ENCODE results near the gene ZDHHC12. TPM values are rescaled to one million over a fixed set of nuclear protein-coding genes. Genes with fewer than 3 reads are reported as not detected.

Gene ZDHHC12
- total RNA-seq, 5 donors from 2014 or later (not counting 1 experiment from before 2014, with no cell fraction given): 22.6 to 32.9 (median 31.4) TPM

GRCh38 chr9:128732576-128732975 lies 8.6 kb upstream of the ZDHHC12 start:
- H3K4me1 Mint-ChIP-seq: peaks cover 3 to 22% (median 11%) of the 10 kb centered on the region in 3 donors
- Histone ChIP-seq H3K27me3 (replicated peaks in 1 of 2; ENCODE audit: control insufficient read depth in 2 of 2, extremely low read depth in 1 of 2, insufficient read depth in 2 of 2, low read length in 1 of 2) (no peaks in the 10 kb centered on the region), H3K36me3 (ENCODE audit: control insufficient read depth in 2 of 2, extremely low read depth in 1 of 2, insufficient read depth in 1 of 2, low read length in 1 of 2) (peaks cover 11 to 37% of the 10 kb centered on the region in 2 donors), H3K4me3 (ENCODE audit: control insufficient read depth in 1 of 2, extremely low read depth in 1 of 2, low read length in 1 of 2) (no peak overlapping the region), H3K27ac (ENCODE audit: low read length) (no peak overlapping the region), H3K9me3 (no peaks in the 10 kb centered on the region), H3K4me1 (ENCODE audit: control insufficient read depth in 1 of 2, extremely low read depth in 1 of 2, insufficient read depth in 2 of 2, low read length in 2 of 2) (peaks cover 0 to 9% of the 10 kb centered on the region in 2 experiments)
- H3K4me3 Mint-ChIP-seq: no peak overlapping the region
- ChIA-PET CTCF (no interaction called here), POLR2A (no interaction called here)
- DNase-seq: no peak
- H3K27me3 Mint-ChIP-seq: no peaks in the 10 kb centered on the region
- no peaks in the 10 kb centered on the region for H3K9me3 Mint-ChIP-seq
- H3K36me3 Mint-ChIP-seq: peaks cover 22% of the 10 kb centered on the region
- 92% methylated on average over 13 of the region's 13 CpGs for WGBS (ENCODE audit: insufficient coverage)
- no peak overlapping the region for H3K27ac Mint-ChIP-seq
- ATAC-seq (replicated peaks in 1 of 4): no peak

- no peak overlapping the region for H3K4me3 ChIP-seq (ENCODE audit: control insufficient read depth in 1 of 2, extremely low read depth in 1 of 2, low read length in 1 of 2)
- ChIA-PET CTCF (no interaction called here), POLR2A (no interaction called here)
- H3K27ac Mint-ChIP-seq: no peak overlapping the region
- H3K36me3 ChIP-seq (ENCODE audit: control insufficient read depth in 2 of 2, extremely low read depth in 1 of 2, insufficient read depth in 1 of 2, low read length in 1 of 2): peaks cover 3 to 31% of the 10 kb centered on the region in 2 donors
- 73% methylated on average over 5 of the region's 9 CpGs for whole genome bisulfite sequencing (ENCODE audit: insufficient coverage)
- H3K27me3 ChIP-seq (replicated peaks in 1 of 2; ENCODE audit: control insufficient read depth in 2 of 2, extremely low read depth in 1 of 2, insufficient read depth in 2 of 2, low read length in 1 of 2): no peaks in the 10 kb centered on the region
- no peaks in the 10 kb centered on the region for H3K9me3 ChIP-seq
- peaks cover 0 to 16% of the 10 kb centered on the region in 2 experiments for H3K4me1 ChIP-seq (ENCODE audit: control insufficient read depth in 1 of 2, extremely low read depth in 1 of 2, insufficient read depth in 2 of 2, low read length in 2 of 2)
- no peak overlapping the region for H3K4me3 Mint-ChIP-seq
- H3K36me3 Mint-ChIP-seq: peaks cover 17% of the 10 kb centered on the region
- H3K9me3 Mint-ChIP-seq: no peaks in the 10 kb centered on the region
- H3K4me1 Mint-ChIP-seq: peaks cover 3 to 31% (median 19%) of the 10 kb centered on the region in 3 donors
- H3K27me3 Mint-ChIP-seq: no peaks in the 10 kb centered on the region
- no peak for ATAC-seq (replicated peaks in 1 of 4)
- no peak for DNase-seq
- no peak overlapping the region for H3K27ac ChIP-seq (ENCODE audit: low read length)
Measured at GRCh38 chr9:128731691-128732090, 7.8 kb upstream of the ZDHHC12 start.

GRCh38 chr9:128731093-128731492 lies 7.2 kb upstream of the ZDHHC12 start:
- DNase-seq (no peak), ATAC-seq (replicated peaks in 1 of 4) (no peak)
- POLR2A ChIA-PET: no interaction called here
- H3K27me3 Mint-ChIP-seq: no peaks in the 10 kb centered on the region
- H3K4me3 Mint-ChIP-seq: no peak overlapping the region
- Histone ChIP-seq H3K9me3 (no peaks in the 10 kb centered on the region), H3K4me1 (ENCODE audit: control insufficient read depth in 1 of 2, extremely low read depth in 1 of 2, insufficient read depth in 2 of 2, low read length in 2 of 2) (peaks cover 0 to 22% of the 10 kb centered on the region in 2 experiments), H3K36me3 (ENCODE audit: control insufficient read depth in 2 of 2, extremely low read depth in 1 of 2, insufficient read depth in 1 of 2, low read length in 1 of 2) (peaks cover 3 to 31% of the 10 kb centered on the region in 2 donors), H3K4me3 (ENCODE audit: control insufficient read depth in 1 of 2, extremely low read depth in 1 of 2, low read length in 1 of 2) (no peak overlapping the region), H3K27ac (ENCODE audit: low read length) (no peak overlapping the region), H3K27me3 (replicated peaks in 1 of 2; ENCODE audit: control insufficient read depth in 2 of 2, extremely low read depth in 1 of 2, insufficient read depth in 2 of 2, low read length in 1 of 2) (no peaks in the 10 kb centered on the region)
- H3K9me3 Mint-ChIP-seq: no peaks in the 10 kb centered on the region
- 98% methylated on average over 7 of the region's 13 CpGs for WGBS (ENCODE audit: insufficient coverage)
- H3K27ac Mint-ChIP-seq: no peak overlapping the region
- peaks cover 17% of the 10 kb centered on the region for H3K36me3 Mint-ChIP-seq
- H3K4me1 Mint-ChIP-seq: peaks cover 3 to 37% (median 22%) of the 10 kb centered on the region in 3 donors
- CTCF ChIA-PET: no interaction called here

GRCh38 chr9:128729766-128730517 lies 6.0 kb upstream of the ZDHHC12 start:
- no peak overlapping the region for H3K27ac Mint-ChIP-seq
- H3K4me1 Mint-ChIP-seq: peaks cover 11 to 49% (median 32%) of the 10 kb centered on the region in 3 donors
- Histone ChIP-seq H3K36me3 (ENCODE audit: control insufficient read depth in 2 of 2, extremely low read depth in 1 of 2, insufficient read depth in 1 of 2, low read length in 1 of 2) (peaks cover 3 to 28% of the 10 kb centered on the region in 2 donors), H3K27me3 (replicated peaks in 1 of 2; ENCODE audit: control insufficient read depth in 2 of 2, extremely low read depth in 1 of 2, insufficient read depth in 2 of 2, low read length in 1 of 2) (no peaks in the 10 kb centered on the region), H3K27ac (ENCODE audit: low read length) (no peak overlapping the region), H3K9me3 (no peaks in the 10 kb centered on the region), H3K4me1 (ENCODE audit: control insufficient read depth in 1 of 2, extremely low read depth in 1 of 2, insufficient read depth in 2 of 2, low read length in 2 of 2) (peaks cover 3 to 34% of the 10 kb centered on the region in 2 experiments), H3K4me3 (ENCODE audit: control insufficient read depth in 1 of 2, extremely low read depth in 1 of 2, low read length in 1 of 2) (no peak overlapping the region)
- 95% methylated on average over 19 of the region's 27 CpGs for WGBS (ENCODE audit: insufficient coverage)
- H3K9me3 Mint-ChIP-seq: no peaks in the 10 kb centered on the region
- no peaks in the 10 kb centered on the region for H3K27me3 Mint-ChIP-seq
- ChIA-PET CTCF (no interaction called here), POLR2A (no interaction called here)
- DNase-seq: no peak
- no peak overlapping the region for H3K4me3 Mint-ChIP-seq
- peak in 1 of 4 experiments; percentile 16 for ATAC-seq (replicated peaks in 1 of 4)
- H3K36me3 Mint-ChIP-seq: peaks cover 11% of the 10 kb centered on the region

- Histone ChIP-seq H3K36me3 (ENCODE audit: control insufficient read depth in 2 of 2, extremely low read depth in 1 of 2, insufficient read depth in 1 of 2, low read length in 1 of 2) (peaks cover 3 to 22% of the 10 kb centered on the region in 2 donors), H3K27me3 (replicated peaks in 1 of 2; ENCODE audit: control insufficient read depth in 2 of 2, extremely low read depth in 1 of 2, insufficient read depth in 2 of 2, low read length in 1 of 2) (no peaks in the 10 kb centered on the region), H3K9me3 (no peaks in the 10 kb centered on the region), H3K4me1 (ENCODE audit: control insufficient read depth in 1 of 2, extremely low read depth in 1 of 2, insufficient read depth in 2 of 2, low read length in 2 of 2) (peaks cover 8 to 40% of the 10 kb centered on the region in 2 experiments), H3K4me3 (ENCODE audit: control insufficient read depth in 1 of 2, extremely low read depth in 1 of 2, low read length in 1 of 2) (no peak overlapping the region), H3K27ac (ENCODE audit: low read length) (no peak overlapping the region)
- peak overlapping the region in 1 of 3 donors; percentile 93 for H3K4me3 Mint-ChIP-seq
- DNase-seq (no peak), ATAC-seq (replicated peaks in 1 of 4) (no peak)
- peak overlapping the region in 1 of 2 donors; percentile 67 for H3K27ac Mint-ChIP-seq
- POLR2A ChIA-PET: no interaction called here
- no peaks in the 10 kb centered on the region for H3K27me3 Mint-ChIP-seq
- peaks cover 8% of the 10 kb centered on the region for H3K36me3 Mint-ChIP-seq
- CTCF ChIA-PET: no interaction called here
- peaks cover 18 to 55% (median 38%) of the 10 kb centered on the region in 3 donors for H3K4me1 Mint-ChIP-seq
- WGBS (ENCODE audit: insufficient coverage): 69% methylated on average over 2 of the region's 5 CpGs
- no peaks in the 10 kb centered on the region for H3K9me3 Mint-ChIP-seq
Measured at GRCh38 chr9:128729302-128729701, 5.4 kb upstream of the ZDHHC12 start.

GRCh38 chr9:128728298-128728697 lies 4.4 kb upstream of the ZDHHC12 start:
- POLR2A ChIA-PET: interaction anchor here in 1 of 2 donors (0.5 kb wide), 1 partner anchor 76 kb away, joined by 4 read pairs; no protein-coding TSS in a partner anchor
- H3K27ac Mint-ChIP-seq: peak overlapping the region in 1 of 2 donors; percentile 52
- CTCF ChIA-PET: no interaction called here

More at GRCh38 chr9:128728298-128728697, 4.4 kb upstream of the ZDHHC12 start:
- H3K36me3 ChIP-seq (ENCODE audit: control insufficient read depth in 2 of 2, extremely low read depth in 1 of 2, insufficient read depth in 1 of 2, low read length in 1 of 2): peaks cover 3 to 22% of the 10 kb centered on the region in 2 donors
- no peaks in the 10 kb centered on the region for H3K27me3 Mint-ChIP-seq
- H3K27me3 ChIP-seq (replicated peaks in 1 of 2; ENCODE audit: control insufficient read depth in 2 of 2, extremely low read depth in 1 of 2, insufficient read depth in 2 of 2, low read length in 1 of 2): no peaks in the 10 kb centered on the region
- H3K4me1 ChIP-seq (ENCODE audit: control insufficient read depth in 1 of 2, extremely low read depth in 1 of 2, insufficient read depth in 2 of 2, low read length in 2 of 2): peaks cover 11 to 46% of the 10 kb centered on the region in 2 experiments
- 89% methylated on average over 6 of the region's 7 CpGs for WGBS (ENCODE audit: insufficient coverage)
- peaks cover 7% of the 10 kb centered on the region for H3K36me3 Mint-ChIP-seq
- no peak overlapping the region for H3K4me3 ChIP-seq (ENCODE audit: control insufficient read depth in 1 of 2, extremely low read depth in 1 of 2, low read length in 1 of 2)
- peaks cover 24 to 63% (median 45%) of the 10 kb centered on the region in 3 donors for H3K4me1 Mint-ChIP-seq
- peak overlapping the region; percentile 65 for H3K27ac ChIP-seq (ENCODE audit: low read length)
- no peak for ATAC-seq (replicated peaks in 1 of 4)
- peak overlapping the region in 1 of 3 donors; percentile 93 for H3K4me3 Mint-ChIP-seq
- no peak for DNase-seq
- no peaks in the 10 kb centered on the region for H3K9me3 ChIP-seq
- no peaks in the 10 kb centered on the region for H3K9me3 Mint-ChIP-seq
